ENCODE measurements around the gene CBX3. TPM values are rescaled to one million over a fixed set of nuclear protein-coding genes. Genes with fewer than 3 reads are reported as not detected.

The CBX3 gene
- total RNA-seq, 4 donors from 2014 or later: 61.7 to 109 (median 77.7) TPM

DNA sequence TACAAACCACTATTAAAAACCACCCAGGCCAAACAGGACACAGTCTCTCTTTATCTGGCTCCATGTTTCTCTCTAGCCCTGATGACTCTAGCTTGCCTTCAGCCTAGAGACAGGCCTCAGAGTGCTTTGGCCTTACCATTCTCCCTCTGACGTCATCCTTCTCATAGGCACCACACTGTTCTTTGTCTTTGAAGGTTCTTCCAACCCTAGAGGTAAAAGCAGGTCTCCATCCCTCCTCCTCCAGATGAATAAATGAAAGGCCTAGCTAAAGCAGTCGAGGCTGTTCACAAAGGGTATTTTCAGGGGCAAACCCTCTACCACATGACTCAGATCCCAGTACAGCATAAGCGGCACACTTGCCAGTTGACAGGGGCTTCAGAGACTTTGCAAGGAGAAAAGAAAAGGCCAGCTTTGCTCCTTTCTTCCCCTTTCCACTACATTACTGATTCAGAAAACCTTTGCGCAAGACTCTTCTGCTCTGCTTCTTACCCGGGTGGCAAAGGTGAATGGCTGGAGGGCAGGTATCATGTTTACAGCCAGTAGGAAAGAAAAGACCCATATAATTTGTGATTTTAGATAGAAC, 34.8 kb upstream of the CBX3 start:
- WGBS, 2 donors: 64 to 72% methylated on average over 5 of the region's 5 CpGs
- peaks cover 0 to 5% (median 0%) of the 10 kb centered on the region in 4 donors for H3K4me1 ChIP-seq

GRCh38 chr7:26167303-26167934, 34.1 kb upstream of the CBX3 start:
- DNase-seq (ENCODE audit: low spot score in 2 of 2): no peak
- no peaks in the 10 kb centered on the region for H3K27me3 ChIP-seq
- peak overlapping the region in 1 of 4 donors; percentile 26 for H3K27ac ChIP-seq
- 88 to 95% methylated on average over 3 of the region's 3 CpGs for WGBS, 2 donors
- TF ChIP-seq EP300 (IDR thresholded peaks at IDR 0.05): no peak
- no peak for TF ChIP-seq POLR2A (IDR thresholded peaks at IDR 0.05)
- peaks cover 0 to 5% (median 0%) of the 10 kb centered on the region in 4 donors for H3K4me1 ChIP-seq
- peaks cover 0 to 48% (median 0%) of the 10 kb centered on the region in 3 donors for H3K36me3 ChIP-seq
- H3K9me3 ChIP-seq: no peaks in the 10 kb centered on the region
- no peak overlapping the region for H3K4me3 ChIP-seq

More for the DNA sequence above, 34.8 kb upstream of the CBX3 start:
- H3K36me3 ChIP-seq: peaks cover 0 to 42% (median 0%) of the 10 kb centered on the region in 3 donors
- no peak overlapping the region for H3K4me3 ChIP-seq
- peak overlapping the region in 1 of 4 donors; percentile 26 for H3K27ac ChIP-seq
- H3K27me3 ChIP-seq: no peaks in the 10 kb centered on the region
- DNase-seq (ENCODE audit: low spot score in 2 of 2): no peak
- TF ChIP-seq, protein P1, sequence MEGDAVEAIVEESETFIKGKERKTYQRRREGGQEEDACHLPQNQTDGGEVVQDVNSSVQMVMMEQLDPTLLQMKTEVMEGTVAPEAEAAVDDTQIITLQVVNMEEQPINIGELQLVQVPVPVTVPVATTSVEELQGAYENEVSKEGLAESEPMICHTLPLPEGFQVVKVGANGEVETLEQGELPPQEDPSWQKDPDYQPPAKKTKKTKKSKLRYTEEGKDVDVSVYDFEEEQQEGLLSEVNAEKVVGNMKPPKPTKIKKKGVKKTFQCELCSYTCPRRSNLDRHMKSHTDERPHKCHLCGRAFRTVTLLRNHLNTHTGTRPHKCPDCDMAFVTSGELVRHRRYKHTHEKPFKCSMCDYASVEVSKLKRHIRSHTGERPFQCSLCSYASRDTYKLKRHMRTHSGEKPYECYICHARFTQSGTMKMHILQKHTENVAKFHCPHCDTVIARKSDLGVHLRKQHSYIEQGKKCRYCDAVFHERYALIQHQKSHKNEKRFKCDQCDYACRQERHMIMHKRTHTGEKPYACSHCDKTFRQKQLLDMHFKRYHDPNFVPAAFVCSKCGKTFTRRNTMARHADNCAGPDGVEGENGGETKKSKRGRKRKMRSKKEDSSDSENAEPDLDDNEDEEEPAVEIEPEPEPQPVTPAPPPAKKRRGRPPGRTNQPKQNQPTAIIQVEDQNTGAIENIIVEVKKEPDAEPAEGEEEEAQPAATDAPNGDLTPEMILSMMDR (IDR thresholded peaks at IDR 0.05): no peak
- no peak for TF ChIP-seq EP300 (IDR thresholded peaks at IDR 0.05)
- TF ChIP-seq POLR2A (IDR thresholded peaks at IDR 0.05): no peak
- H3K9me3 ChIP-seq: no peaks in the 10 kb centered on the region

- DNase-seq (ENCODE audit: low spot score in 2 of 2): no peak
- no peak for TF ChIP-seq POLR2A (IDR thresholded peaks at IDR 0.05)
- TF ChIP-seq EP300 (IDR thresholded peaks at IDR 0.05): no peak
- TF ChIP-seq, protein P1 (IDR thresholded peaks at IDR 0.05): no peak
- peaks cover 0 to 5% (median 0%) of the 10 kb centered on the region in 4 donors for H3K4me1 ChIP-seq
- H3K36me3 ChIP-seq: peaks cover 0 to 48% (median 0%) of the 10 kb centered on the region in 3 donors
- WGBS, 2 donors: 77 to 87% methylated on average over 6 of the region's 6 CpGs
- no peak overlapping the region for H3K27ac ChIP-seq
- H3K4me3 ChIP-seq: no peak overlapping the region
- no peaks in the 10 kb centered on the region for H3K27me3 ChIP-seq
- H3K9me3 ChIP-seq: no peaks in the 10 kb centered on the region
Observed at GRCh38 chr7:26168458-26169023, 33.0 kb upstream of the CBX3 start.

- Histone ChIP-seq H3K27ac (no peak overlapping the region), H3K4me3 (no peak overlapping the region), H3K36me3 (peaks cover 0 to 54% (median 0%) of the 10 kb centered on the region in 3 donors), H3K4me1 (peaks cover 0 to 5% (median 0%) of the 10 kb centered on the region in 4 donors), H3K27me3 (no peaks in the 10 kb centered on the region), H3K9me3 (no peaks in the 10 kb centered on the region)
- TF ChIP-seq EP300 (IDR thresholded peaks at IDR 0.05) (no peak), POLR2A (IDR thresholded peaks at IDR 0.05) (no peak)
- TF ChIP-seq, protein P1 (IDR thresholded peaks at IDR 0.05): no peak
- 81 to 83% methylated on average over 3 of the region's 3 CpGs for WGBS, 2 donors
- DNase-seq (ENCODE audit: low spot score in 2 of 2): no peak
Observed at GRCh38 chr7:26169271-26169670, 32.3 kb upstream of the CBX3 start.

GRCh38 chr7:26170663-26171062, 30.9 kb upstream of the CBX3 start:
- H3K36me3 ChIP-seq: peaks cover 0 to 54% (median 0%) of the 10 kb centered on the region in 3 donors
- H3K27ac ChIP-seq: no peak overlapping the region
- TF ChIP-seq, protein P1 (IDR thresholded peaks at IDR 0.05): no peak
- TF ChIP-seq EP300 (IDR thresholded peaks at IDR 0.05): no peak
- no peak for TF ChIP-seq POLR2A (IDR thresholded peaks at IDR 0.05)
- no peak for DNase-seq (ENCODE audit: low spot score in 2 of 2)
- H3K9me3 ChIP-seq: no peaks in the 10 kb centered on the region
- no peaks in the 10 kb centered on the region for H3K27me3 ChIP-seq
- 92 to 96% methylated on average over 1 of the region's 1 CpG for WGBS, 2 donors
- H3K4me3 ChIP-seq: no peak overlapping the region
- peaks cover 0 to 5% (median 0%) of the 10 kb centered on the region in 4 donors for H3K4me1 ChIP-seq
